Lower leg skin (tissue), 4 donors: Measurements from ENCODE around the gene KCNIP4. TPM values are rescaled to one million over a fixed set of nuclear protein-coding genes. Genes with fewer than 3 reads are reported as not detected.

Experiments
- DNase-seq, 2 donors: peaks; one replicate each; pipeline ENCODE4 v3.0.0-alpha.2; 2019; ENCODE audit warnings: low spot score in 2 of 2
- H3K4me3 ChIP-seq: fragments of 200-600 bp; sonication (generic); 2 replicates; pipeline ENCODE4 v1.5.1; 2017; ENCODE audit warnings: mild to moderate bottlenecking, low read depth; ENCODE audit not compliant: poor library complexity, severe bottlenecking
- CTCF ChIP-seq, 3 donors: fragments of 450-650 bp; IDR thresholded peaks; one replicate each; pipeline ENCODE4 v1.5.1; 2016; ENCODE audit warnings: antibody characterized with exemption in 3 of 3, mild to moderate bottlenecking in 3 of 3, moderate library complexity in 2 of 3
- POLR2A ChIP-seq, 2 donors: fragments of 450-650 bp; IDR thresholded peaks; one replicate each; pipeline ENCODE4 v1.6.1; 2016 to 2017; ENCODE audit warnings: antibody characterized with exemption in 2 of 2, mild to moderate bottlenecking in 1 of 2, moderate library complexity in 1 of 2
- WGBS, 2 donors: methylation state at CpG; one replicate each; pipeline ENCODE4 v1.1.5; 2018; 5-methylcytosine and 5-hydroxymethylcytosine counted together
- intact Hi-C: fragments of 100-400 bp; cut with DNase I; formaldehyde crosslinking; loops from one replicate; pipeline ENCODE4 v1.15.0; 2023; ENCODE audit warnings: low total_unique reads
- total RNA-seq, 4 donors: library from RNA; depleted of rRNA; stranded (reverse); fragments of >200 nt; gene quantifications; one replicate each; pipeline ENCODE4 v1.1.0, GENCODE V29; 2016

The KCNIP4 gene
- total RNA-seq, 4 donors from 2014 or later, result not detected

GRCh38 chr4:21046141-21046540 lies 902.4 kb downstream of the KCNIP4 start:
- no peak overlapping the region for H3K4me3 ChIP-seq
- DNase-seq, result no peak
- no peak for TF ChIP-seq CTCF (IDR thresholded peaks at IDR 0.05)
- WGBS, 2 donors, result 85 to 94% methylated on average over 1 of the region's 1 CpG
- intact Hi-C loops, result no loop called here

- WGBS, 2 donors, result 89 to 93% methylated on average over 1 of the region's 1 CpG
- no peak for DNase-seq
- no peak for TF ChIP-seq POLR2A (IDR thresholded peaks at IDR 0.05)
- TF ChIP-seq CTCF (IDR thresholded peaks at IDR 0.05), result no peak
- intact Hi-C loops, result no loop called here
- H3K4me3 ChIP-seq, result no peak overlapping the region
These were observed 903.5 kb downstream of the KCNIP4 start for GRCh38 chr4:21045119-21045518.

- no peak overlapping the region for H3K4me3 ChIP-seq
- 17 to 18% methylated on average over 3 of the region's 3 CpGs for WGBS, 2 donors
- intact Hi-C loops, result loop anchor here (5.0 kb wide), 1 partner anchor 576 kb away; no protein-coding TSS in a partner anchor
- no peak for DNase-seq
- no peak for TF ChIP-seq POLR2A (IDR thresholded peaks at IDR 0.05)
- no peak for TF ChIP-seq CTCF (IDR thresholded peaks at IDR 0.05)
These were observed 906.9 kb downstream of the KCNIP4 start for GRCh38 chr4:21041708-21042107.

GRCh38 chr4:21034728-21035127 lies 913.8 kb downstream of the KCNIP4 start:
- TF ChIP-seq CTCF (IDR thresholded peaks at IDR 0.05) (no peak), POLR2A (IDR thresholded peaks at IDR 0.05) (no peak)
- no peak overlapping the region for H3K4me3 ChIP-seq
- 31 to 37% methylated on average over 5 of the region's 5 CpGs for WGBS, 2 donors
- intact Hi-C loops, result no loop called here
- DNase-seq, result no peak

GRCh38 chr4:21032089-21032645 lies 916.4 kb downstream of the KCNIP4 start:
- DNase-seq, result no peak
- intact Hi-C loops, result no loop called here
- TF ChIP-seq CTCF (IDR thresholded peaks at IDR 0.05), result no peak
- no peak for TF ChIP-seq POLR2A (IDR thresholded peaks at IDR 0.05)
- no peak overlapping the region for H3K4me3 ChIP-seq
- 90 to 96% methylated on average over 3 of the region's 3 CpGs for WGBS, 2 donors

- DNase-seq, result no peak
- WGBS, 2 donors, result 51 to 54% methylated on average over 2 of the region's 2 CpGs
- intact Hi-C loops, result no loop called here
- H3K4me3 ChIP-seq, result no peak overlapping the region
- TF ChIP-seq POLR2A (IDR thresholded peaks at IDR 0.05) (no peak), CTCF (IDR thresholded peaks at IDR 0.05) (no peak)
These were observed 929.8 kb downstream of the KCNIP4 start for GRCh38 chr4:21018817-21019216.
